ENCODE measurements around the gene ZNF878. TPM values are rescaled to one million over a fixed set of nuclear protein-coding genes. Genes with fewer than 3 reads are reported as not detected.
"Not testable (repeated sequence)": the region's sequence is repeated elsewhere in the genome, so short reads cannot be mapped to it uniquely, and the experiment has no call there.

The ZNF878 gene
- polyA plus RNA-seq, 3 donors, result not detected

GRCh38 chr19:12077375-12077774, 24.6 kb upstream of the ZNF878 start:
- no peaks in the 10 kb centered on the region for H3K4me1 ChIP-seq (ENCODE audit: control insufficient read depth in 1 of 2, insufficient read depth in 2 of 2, low read length in 2 of 2)
- no peak overlapping the region for H2AFZ ChIP-seq (ENCODE audit: insufficient read depth, low read depth, low read length, poor library complexity, severe bottlenecking)
- DNase-seq, result no peak
- H3K27me3 Mint-ChIP-seq (ENCODE audit: low read depth in 3 of 3), result peaks cover 0 to 5% (median 0%) of the 10 kb centered on the region in 3 donors
- H3K4me1 Mint-ChIP-seq, result no peaks in the 10 kb centered on the region
- H3K27me3 ChIP-seq (ENCODE audit: control insufficient read depth in 2 of 2, insufficient read depth in 2 of 2, low read length in 2 of 2), result no peaks in the 10 kb centered on the region
- peaks cover 83 to 98% of the 10 kb centered on the region in 2 donors for H3K9me3 ChIP-seq (replicated peaks in 1 of 2; ENCODE audit: control insufficient read depth in 1 of 2, insufficient read depth in 1 of 2, low read length in 2 of 2)
- no peak overlapping the region for H3K4me3 Mint-ChIP-seq
- H3K27ac Mint-ChIP-seq, result no peak overlapping the region
- intact Hi-C loops (cut with micrococcal nuclease), result no loop called here
- peaks cover 37 to 99% (median 94%) of the 10 kb centered on the region in 7 donors for H3K9me3 Mint-ChIP-seq
- peaks cover 32 to 38% of the 10 kb centered on the region in 2 donors for H3K36me3 Mint-ChIP-seq
- no peaks in the 10 kb centered on the region for H4K20me1 ChIP-seq (ENCODE audit: insufficient read depth, low read length)
- no peak overlapping the region for H3K9ac ChIP-seq (ENCODE audit: insufficient read depth, low read length, poor library complexity, severe bottlenecking)
- 60% methylated on average over 2 of the region's 3 CpGs for WGBS (ENCODE audit: insufficient coverage)
- H3K36me3 ChIP-seq (replicated peaks in 1 of 2; ENCODE audit: control insufficient read depth in 1 of 2, insufficient read depth in 2 of 2, low read length in 2 of 2), result peaks cover 24 to 65% of the 10 kb centered on the region in 2 donors
- H3K4me3 ChIP-seq (replicated peaks in 1 of 3; ENCODE audit: low read depth in 2 of 3, low read length in 3 of 3), result peak overlapping the region in 1 of 3 experiments; percentile 42
- no peak overlapping the region for H3K4me2 ChIP-seq (replicated peaks; ENCODE audit: extremely low read depth, low read length, poor library complexity, severe bottlenecking)
- no peaks in the 10 kb centered on the region for H3K79me2 ChIP-seq (ENCODE audit: insufficient read depth, low read length)
- TF ChIP-seq CTCF (IDR thresholded peaks at IDR 0.05), result no peak
- no peak overlapping the region for H3K27ac ChIP-seq (ENCODE audit: low read depth in 1 of 2, low read length in 2 of 2)

DNA sequence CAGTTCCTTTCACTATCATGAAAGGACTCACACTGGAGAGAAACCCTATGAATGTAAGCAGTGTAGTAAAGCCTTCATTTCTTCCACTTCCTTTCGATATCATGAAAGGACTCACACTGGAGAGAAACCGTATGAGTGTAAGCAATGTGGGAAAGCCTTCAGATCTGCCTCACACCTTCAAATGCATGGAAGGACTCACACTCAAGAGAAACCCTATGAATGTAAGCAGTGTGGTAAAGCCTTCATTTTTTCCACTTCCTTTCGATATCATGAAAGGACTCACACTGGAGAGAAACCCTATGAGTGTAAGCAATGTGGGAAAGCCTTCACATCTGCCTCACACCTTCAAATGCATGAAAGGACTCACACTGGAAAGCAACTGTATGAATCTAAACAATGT, 23.6 kb upstream of the ZNF878 start:
- H4K20me1 ChIP-seq (ENCODE audit: insufficient read depth, low read length); H3K27me3 Mint-ChIP-seq (ENCODE audit: low read depth in 3 of 3); H3K4me1 ChIP-seq (ENCODE audit: control insufficient read depth in 1 of 2, insufficient read depth in 2 of 2, low read length in 2 of 2); H3K79me2 ChIP-seq (ENCODE audit: insufficient read depth, low read length); DNase-seq; H3K27ac ChIP-seq (ENCODE audit: low read depth in 1 of 2, low read length in 2 of 2); H3K27ac Mint-ChIP-seq; H3K4me1 Mint-ChIP-seq; H3K27me3 ChIP-seq (ENCODE audit: control insufficient read depth in 2 of 2, insufficient read depth in 2 of 2, low read length in 2 of 2); H2AFZ ChIP-seq (ENCODE audit: insufficient read depth, low read depth, low read length, poor library complexity, severe bottlenecking); H3K4me3 Mint-ChIP-seq; intact Hi-C loops (cut with micrococcal nuclease); H3K9ac ChIP-seq (ENCODE audit: insufficient read depth, low read length, poor library complexity, severe bottlenecking); H3K4me2 ChIP-seq (replicated peaks; ENCODE audit: extremely low read depth, low read length, poor library complexity, severe bottlenecking): not testable (repeated sequence)
- peak overlapping the region in 1 of 3 experiments; percentile 42 for H3K4me3 ChIP-seq (replicated peaks in 1 of 3; ENCODE audit: low read depth in 2 of 3, low read length in 3 of 3)
- no CpG with 5 or more reads among the region's 3 CpGs for WGBS (ENCODE audit: insufficient coverage)
- H3K9me3 Mint-ChIP-seq, result peaks cover 37 to 96% (median 93%) of the 10 kb centered on the region in 7 donors
- H3K36me3 ChIP-seq (replicated peaks in 1 of 2; ENCODE audit: control insufficient read depth in 1 of 2, insufficient read depth in 2 of 2, low read length in 2 of 2), result peaks cover 24 to 73% of the 10 kb centered on the region in 2 donors
- H3K36me3 Mint-ChIP-seq, result peaks cover 32 to 38% of the 10 kb centered on the region in 2 donors
- H3K9me3 ChIP-seq (replicated peaks in 1 of 2; ENCODE audit: control insufficient read depth in 1 of 2, insufficient read depth in 1 of 2, low read length in 2 of 2), result peaks cover 79 to 100% of the 10 kb centered on the region in 2 donors
